ENCODE results near the gene SLC16A3. TPM values are rescaled to one million over a fixed set of nuclear protein-coding genes. Genes with fewer than 3 reads are reported as not detected.

The SLC16A3 gene
- total and polyA plus RNA-seq, 2 donors (not counting 1 experiment from before 2014, with no cell fraction given) = 14.9 to 65.7 TPM

GRCh38 chr17:82195675-82196672 is 32.9 kb upstream of the SLC16A3 start:
- Histone ChIP-seq H3K9ac (ENCODE audit: low read length) (no peak overlapping the region), H3K4me1 (ENCODE audit: control insufficient read depth in 2 of 2, insufficient read depth in 2 of 2, low read length in 2 of 2) (peaks cover 6 to 7% of the 10 kb centered on the region in 2 donors), H3K4me3 (ENCODE audit: control extremely low read depth in 1 of 5, extremely low read depth in 1 of 5, insufficient read depth in 1 of 5, low read depth in 2 of 5, low read length in 4 of 5) (no peak overlapping the region), H3K79me2 (ENCODE audit: control insufficient read depth, insufficient read depth, low read length) (peaks cover 3% of the 10 kb centered on the region), H3K27me3 (replicated peaks in 1 of 4; ENCODE audit: control extremely low read depth in 1 of 4, control insufficient read depth in 3 of 4, insufficient read depth in 4 of 4, low read length in 3 of 4) (no peaks in the 10 kb centered on the region), H3K36me3 (replicated peaks in 1 of 2; ENCODE audit: control extremely low read depth in 1 of 2, control insufficient read depth in 1 of 2, extremely low read depth in 1 of 2, insufficient read depth in 2 of 2, low read length in 1 of 2) (no peaks in the 10 kb centered on the region), H2AFZ (ENCODE audit: insufficient read depth, low read depth, low read length, poor library complexity, severe bottlenecking) (no peak overlapping the region), H4K20me1 (ENCODE audit: control insufficient read depth, insufficient read depth, low read length, poor library complexity, severe bottlenecking) (no peaks in the 10 kb centered on the region), H3K9me3 (ENCODE audit: control extremely low read depth in 1 of 3, control insufficient read depth in 2 of 3, insufficient read depth in 1 of 3, low read length in 2 of 3) (no peaks in the 10 kb centered on the region), H3K27ac (ENCODE audit: low read length in 2 of 2) (no peak overlapping the region), H3K4me2 (replicated peaks; ENCODE audit: low read depth, low read length, poor library complexity, severe bottlenecking) (no peak overlapping the region)
- ChIA-PET POLR2A (no interaction called here), CTCF (interaction anchor here (0.8 to 2.8 kb wide), 2 partner anchors 10 to 166 kb away, joined by 3 to 7 read pairs; no protein-coding TSS in a partner anchor)
- intact Hi-C loops (cut with micrococcal nuclease) = no loop called here
- TF ChIP-seq EZH2 (IDR thresholded peaks at IDR 0.05; ENCODE audit: borderline replicate concordance, insufficient read depth, low read depth, low read length, poor library complexity, severe bottlenecking) = no peak
- no peak for TF ChIP-seq CTCF (IDR thresholded peaks at IDR 0.05)
- no peaks in the 10 kb centered on the region for H3K9me3 Mint-ChIP-seq (ENCODE audit: insufficient read depth)
- DNase-seq (no peak), ATAC-seq (ENCODE audit: low read depth) (no peak)
- H3K4me3 Mint-ChIP-seq = no peak overlapping the region
- WGBS (ENCODE audit: insufficient coverage) = 96% methylated on average over 25 of the region's 25 CpGs
- H3K27ac Mint-ChIP-seq = no peak overlapping the region
- H3K4me1 Mint-ChIP-seq = peaks cover 15% of the 10 kb centered on the region
- H3K27me3 Mint-ChIP-seq = no peaks in the 10 kb centered on the region

GRCh38 chr17:82198092-82198491 is 30.8 kb upstream of the SLC16A3 start:
- H3K4me1 Mint-ChIP-seq = peaks cover 13% of the 10 kb centered on the region

More at GRCh38 chr17:82198092-82198491, 30.8 kb upstream of the SLC16A3 start:
- no peak overlapping the region for H3K4me3 Mint-ChIP-seq
- H3K4me3 ChIP-seq (ENCODE audit: control extremely low read depth in 1 of 5, extremely low read depth in 1 of 5, insufficient read depth in 1 of 5, low read depth in 2 of 5, low read length in 4 of 5) = no peak overlapping the region
- no peak for ATAC-seq (ENCODE audit: low read depth)
- ChIA-PET POLR2A (no interaction called here), CTCF (interaction anchor here (2.8 kb wide), 1 partner anchor 8 kb away, joined by 7 read pairs; no protein-coding TSS in a partner anchor)
- H3K27me3 ChIP-seq (replicated peaks in 1 of 4; ENCODE audit: control extremely low read depth in 1 of 4, control insufficient read depth in 3 of 4, insufficient read depth in 4 of 4, low read length in 3 of 4) = no peaks in the 10 kb centered on the region
- no peak overlapping the region for H3K27ac ChIP-seq (ENCODE audit: low read length in 2 of 2)
- H3K4me1 ChIP-seq (ENCODE audit: control insufficient read depth in 2 of 2, insufficient read depth in 2 of 2, low read length in 2 of 2) = peaks cover 6 to 7% of the 10 kb centered on the region in 2 donors
- H3K4me2 ChIP-seq (replicated peaks; ENCODE audit: low read depth, low read length, poor library complexity, severe bottlenecking) = peak overlapping the region; percentile 38
- no peaks in the 10 kb centered on the region for H3K9me3 ChIP-seq (ENCODE audit: control extremely low read depth in 1 of 3, control insufficient read depth in 2 of 3, insufficient read depth in 1 of 3, low read length in 2 of 3)
- no peaks in the 10 kb centered on the region for H3K36me3 ChIP-seq (replicated peaks in 1 of 2; ENCODE audit: control extremely low read depth in 1 of 2, control insufficient read depth in 1 of 2, extremely low read depth in 1 of 2, insufficient read depth in 2 of 2, low read length in 1 of 2)
- peak overlapping the region; percentile 26 for H3K27ac Mint-ChIP-seq
- no peak for TF ChIP-seq EZH2 (IDR thresholded peaks at IDR 0.05; ENCODE audit: borderline replicate concordance, insufficient read depth, low read depth, low read length, poor library complexity, severe bottlenecking)
- intact Hi-C loops (cut with micrococcal nuclease) = no loop called here
- H3K9me3 Mint-ChIP-seq (ENCODE audit: insufficient read depth) = no peaks in the 10 kb centered on the region
- WGBS (ENCODE audit: insufficient coverage) = 84% methylated on average over 2 of the region's 4 CpGs
- H2AFZ ChIP-seq (ENCODE audit: insufficient read depth, low read depth, low read length, poor library complexity, severe bottlenecking) = no peak overlapping the region
- DNase-seq = no peak
- no peaks in the 10 kb centered on the region for H4K20me1 ChIP-seq (ENCODE audit: control insufficient read depth, insufficient read depth, low read length, poor library complexity, severe bottlenecking)
- H3K79me2 ChIP-seq (ENCODE audit: control insufficient read depth, insufficient read depth, low read length) = peaks cover 3% of the 10 kb centered on the region
- H3K27me3 Mint-ChIP-seq = no peaks in the 10 kb centered on the region
- H3K9ac ChIP-seq (ENCODE audit: low read length) = no peak overlapping the region

Data from B cell (primary cell).